Muscle of arm (tissue), 12 donors: ENCODE results near the gene SV2C. TPM values are rescaled to one million over a fixed set of nuclear protein-coding genes. Genes with fewer than 3 reads are reported as not detected.

Source experiments
- DNase-seq: peaks from one replicate; pipeline ENCODE4 v3.0.0-alpha.2; 2013
- polyA plus RNA-seq, 12 donors: library from polyadenylated mRNA; unstranded; fragments of 120-200 nt; gene quantifications; one replicate each; pipeline ENCODE4 v1.2.1, GENCODE V29; 2013; ENCODE audit not compliant: insufficient read length in 12 of 12

Gene SV2C
- polyA plus RNA-seq, 12 donors = 0.03 to 0.45 (median 0.17) TPM; not detected in 6

GRCh38 chr5:76163111-76163628 lies 80.0 kb downstream of the SV2C start:
- DNase-seq = no peak

- DNase-seq = no peak
Measured at GRCh38 chr5:76165029-76165428, 81.8 kb downstream of the SV2C start.

GRCh38 chr5:76165711-76166374 lies 82.7 kb downstream of the SV2C start:
- no peak for DNase-seq

- DNase-seq = no peak
Measured at GRCh38 chr5:76166886-76167576, 83.8 kb downstream of the SV2C start.

- DNase-seq = no peak
Measured at GRCh38 chr5:76169146-76169905, 86.1 kb downstream of the SV2C start.

GRCh38 chr5:76174101-76174500 lies 90.9 kb downstream of the SV2C start:
- no peak for DNase-seq

GRCh38 chr5:76175051-76175666 lies 92.0 kb downstream of the SV2C start:
- peak; percentile 25 for DNase-seq

DNA sequence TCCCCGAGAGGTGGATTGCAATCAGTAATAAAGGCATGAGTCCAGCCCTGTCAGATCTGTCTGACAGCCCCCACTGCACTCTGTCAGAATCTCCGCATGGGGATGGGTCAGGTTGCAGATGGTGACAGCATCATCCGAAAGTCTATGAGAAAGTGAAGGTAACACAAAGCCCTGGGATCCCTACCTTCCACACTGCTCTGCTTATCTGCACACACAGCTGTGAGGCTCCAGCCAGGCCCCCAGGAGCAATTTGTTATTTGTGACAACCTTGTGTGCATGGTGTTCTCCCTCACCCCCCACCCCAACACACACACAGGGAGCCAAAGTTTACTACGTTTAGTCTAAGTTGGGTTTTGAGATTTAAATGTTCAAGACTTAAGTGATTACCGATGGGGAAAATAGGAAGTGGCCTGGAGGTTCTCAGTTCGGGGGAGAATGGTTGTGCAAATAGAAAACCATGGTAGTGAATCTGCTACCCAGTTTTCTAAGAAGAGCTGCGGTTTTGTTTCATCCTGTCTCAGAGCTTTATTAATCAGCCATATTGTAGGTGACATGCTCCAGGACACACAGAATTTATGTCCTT lies 92.7 kb downstream of the SV2C start:
- DNase-seq = no peak

- DNase-seq = no peak
Measured at GRCh38 chr5:76177978-76178377, 94.8 kb downstream of the SV2C start.

GRCh38 chr5:76178913-76179312 lies 95.7 kb downstream of the SV2C start:
- DNase-seq = no peak

DNA sequence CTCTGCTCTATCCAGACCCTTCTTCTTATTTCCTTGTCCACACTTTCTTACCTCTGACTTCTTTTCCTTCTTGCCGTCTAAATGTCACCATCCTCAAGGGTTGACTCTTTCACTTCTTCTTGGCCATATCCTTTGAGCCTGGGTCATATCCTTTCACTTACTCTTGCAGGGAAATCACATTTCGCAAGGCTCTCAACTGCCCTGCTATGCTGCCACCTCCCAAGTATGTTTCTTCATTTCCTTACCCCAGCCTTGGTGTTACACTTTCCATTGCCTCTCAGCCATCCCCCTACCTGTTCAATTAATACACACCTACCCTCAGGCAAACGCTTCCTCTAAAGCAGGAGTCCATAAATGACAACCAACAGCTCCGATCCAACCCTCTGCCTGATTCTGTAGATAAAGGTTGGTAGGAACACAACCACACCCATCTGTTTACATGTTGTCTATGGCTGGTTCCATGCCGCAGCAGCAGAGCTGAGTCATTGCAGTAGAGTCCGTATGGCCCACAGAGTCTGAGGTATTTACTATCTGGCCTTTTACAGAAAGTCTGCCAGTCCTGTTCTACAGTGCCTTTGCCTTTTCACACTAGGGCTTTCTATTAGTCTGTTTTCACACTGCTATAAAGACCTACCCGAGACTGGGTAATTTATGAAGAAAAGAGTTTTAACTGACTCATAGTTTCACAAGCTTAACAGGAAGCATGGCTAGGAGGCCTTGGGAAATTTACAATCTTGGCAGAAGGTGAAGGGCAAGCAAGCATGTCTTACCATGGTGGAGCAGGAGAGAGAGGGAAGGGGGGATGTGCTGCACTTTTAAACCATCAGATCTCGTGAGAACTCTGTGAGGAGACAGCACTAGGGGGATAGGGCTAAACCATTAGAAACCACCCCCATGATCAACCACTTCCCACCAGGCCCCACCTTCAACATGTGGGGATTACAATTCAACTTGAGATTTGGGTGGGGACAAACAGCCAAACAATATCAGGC lies 97.9 kb downstream of the SV2C start:
- DNase-seq = no peak

GRCh38 chr5:76187386-76187785 lies 104.2 kb downstream of the SV2C start:
- no peak for DNase-seq

- no peak for DNase-seq
Measured at GRCh38 chr5:76190356-76190755, 107.2 kb downstream of the SV2C start.

GRCh38 chr5:76192837-76193236 lies 109.7 kb downstream of the SV2C start:
- DNase-seq = no peak

GRCh38 chr5:76193635-76194034 lies 110.5 kb downstream of the SV2C start:
- DNase-seq = no peak

GRCh38 chr5:76194340-76194739 lies 111.2 kb downstream of the SV2C start:
- DNase-seq = no peak

GRCh38 chr5:76196457-76196856 lies 113.3 kb downstream of the SV2C start:
- DNase-seq = no peak

GRCh38 chr5:76196886-76197489 lies 113.8 kb downstream of the SV2C start:
- no peak for DNase-seq

DNA sequence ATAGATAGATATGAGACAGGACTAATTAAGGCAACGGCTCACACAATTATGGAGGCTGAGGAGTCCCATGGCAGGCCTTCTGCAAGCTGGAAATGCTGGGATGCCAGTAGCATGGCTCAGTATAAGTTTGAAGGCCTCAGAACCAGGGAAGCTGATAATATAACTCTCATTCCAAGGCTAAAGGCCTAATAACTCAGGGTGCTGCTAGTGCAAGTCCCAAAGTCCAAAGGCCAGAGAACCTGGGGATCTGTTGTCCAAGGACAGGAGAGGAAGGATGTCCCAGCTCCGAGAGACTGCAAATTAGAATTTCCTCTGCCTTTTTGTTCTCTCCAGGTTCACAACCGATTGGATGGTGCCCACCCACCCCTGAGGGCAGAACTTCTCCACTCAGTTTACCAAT lies 114.5 kb downstream of the SV2C start:
- no peak for DNase-seq
